ENCODE data around the gene PURA.

The PURA gene

DNA sequence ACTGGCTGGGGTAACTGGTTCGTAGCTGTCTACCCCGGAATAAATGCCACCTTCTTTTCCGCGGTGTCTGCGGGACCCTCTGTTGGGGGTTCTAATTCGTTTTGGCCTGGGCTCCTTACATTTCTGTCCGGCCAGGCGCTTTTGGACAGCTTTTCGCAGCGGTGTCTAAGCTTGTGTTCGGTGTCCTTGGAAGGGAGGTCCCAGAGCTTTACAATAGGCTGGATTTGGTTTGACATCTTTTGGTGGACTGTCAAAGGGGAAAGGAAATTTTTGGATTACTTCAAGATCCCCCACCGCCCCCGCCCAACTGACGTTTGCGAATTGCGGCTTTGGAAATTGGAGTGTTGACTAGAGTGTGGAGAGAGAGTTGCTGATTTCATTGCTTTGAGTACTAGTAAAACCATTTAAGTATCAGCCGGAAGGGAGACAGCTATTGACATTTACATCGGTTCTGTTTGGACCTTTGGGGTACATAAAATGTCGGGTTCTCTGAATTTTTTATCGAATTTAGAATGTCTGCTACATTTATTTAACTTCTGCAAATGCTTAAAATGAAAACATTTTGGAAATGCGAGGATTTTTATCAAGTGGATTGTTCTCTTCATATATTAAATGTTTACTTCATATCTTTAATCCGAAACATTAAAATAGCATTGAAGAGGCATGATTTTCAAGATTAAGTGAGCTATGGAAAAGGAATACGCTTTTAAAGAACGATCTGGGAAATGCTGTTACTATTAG, 4.7 kb upstream of the PURA start:
- DNase-seq = peak; percentile 79

- peak; percentile 38 for DNase-seq
Observed at GRCh38 chr5:140109759-140110645, 3.9 kb upstream of the PURA start.

- DNase-seq = peak; percentile 31
Observed at GRCh38 chr5:140110646-140110957, 3.3 kb upstream of the PURA start.

GRCh38 chr5:140111011-140111858, 2.7 kb upstream of the PURA start:
- DNase-seq = peak; percentile 31

- peak; percentile 35 for DNase-seq
Observed at GRCh38 chr5:140111859-140112551, 1.9 kb upstream of the PURA start.

DNA sequence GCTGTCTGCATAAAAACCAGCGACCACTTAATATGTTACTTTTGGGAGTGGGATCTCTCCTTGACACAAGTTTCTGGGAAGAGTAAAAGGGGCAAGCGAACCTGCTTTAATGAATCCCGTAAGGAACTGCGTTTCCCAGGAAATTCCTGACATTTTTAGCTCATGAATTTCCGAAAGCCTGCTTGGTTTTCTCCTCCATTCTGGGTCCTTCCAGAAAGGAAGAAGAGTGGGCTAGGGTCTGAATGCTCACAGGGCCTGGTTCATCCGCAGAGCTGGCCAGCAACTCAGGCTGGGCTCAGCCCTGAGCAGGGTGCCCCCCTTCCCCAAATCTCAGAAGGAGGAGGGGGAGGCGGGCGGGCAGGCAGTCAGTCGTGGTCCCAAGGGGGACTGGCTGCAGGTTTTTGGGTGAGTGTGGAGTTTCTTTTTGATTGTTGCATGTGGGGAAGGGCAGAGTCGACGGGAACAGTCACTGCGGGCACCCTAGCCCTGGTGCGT, 1.2 kb upstream of the PURA start:
- peak; percentile 16 for DNase-seq

GRCh38 chr5:140113180-140113698, 670 bp upstream of the PURA start:
- DNase-seq = peak; percentile 66

GRCh38 chr5:140114341-140115185, 654 bp downstream of the PURA start:
- peak; percentile 93 for DNase-seq

DNA sequence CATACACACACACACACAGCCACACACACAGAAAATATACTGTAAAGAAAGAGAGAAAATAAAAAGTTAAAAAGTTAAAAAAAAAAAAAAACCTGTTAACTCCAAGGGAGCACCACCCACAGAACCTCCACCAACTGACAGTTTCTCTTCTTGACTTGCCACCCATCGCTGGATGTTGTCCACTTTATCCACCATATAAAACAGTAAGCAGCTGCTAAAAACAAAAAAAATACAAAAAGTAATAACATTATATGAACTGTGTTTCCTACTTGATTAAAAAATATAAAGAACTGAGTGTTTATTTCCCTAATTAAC, 1.2 kb downstream of the PURA start:
- no peak for DNase-seq

- no peak for DNase-seq
Observed at GRCh38 chr5:140116716-140117115, 2.8 kb downstream of the PURA start.

DNA sequence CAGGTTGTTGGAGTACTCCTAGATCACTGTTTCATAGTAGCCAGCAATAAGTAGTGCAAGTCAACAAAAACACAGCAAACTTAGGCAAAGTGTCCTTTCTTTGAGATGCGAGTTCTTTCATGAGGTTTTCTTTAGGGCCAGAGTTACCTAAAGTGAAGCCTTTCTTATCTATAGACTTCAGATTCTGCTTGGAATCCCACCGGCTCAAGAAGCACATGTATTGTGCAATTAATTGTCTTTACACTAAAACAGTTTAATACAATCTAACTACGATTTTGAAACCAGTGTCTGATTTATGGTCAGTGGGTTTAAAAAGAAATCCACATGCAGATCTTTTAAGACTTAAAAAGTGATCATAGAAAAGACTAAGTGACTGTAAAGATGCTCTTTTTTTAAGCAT, 3.6 kb downstream of the PURA start:
- no peak for DNase-seq

DNA sequence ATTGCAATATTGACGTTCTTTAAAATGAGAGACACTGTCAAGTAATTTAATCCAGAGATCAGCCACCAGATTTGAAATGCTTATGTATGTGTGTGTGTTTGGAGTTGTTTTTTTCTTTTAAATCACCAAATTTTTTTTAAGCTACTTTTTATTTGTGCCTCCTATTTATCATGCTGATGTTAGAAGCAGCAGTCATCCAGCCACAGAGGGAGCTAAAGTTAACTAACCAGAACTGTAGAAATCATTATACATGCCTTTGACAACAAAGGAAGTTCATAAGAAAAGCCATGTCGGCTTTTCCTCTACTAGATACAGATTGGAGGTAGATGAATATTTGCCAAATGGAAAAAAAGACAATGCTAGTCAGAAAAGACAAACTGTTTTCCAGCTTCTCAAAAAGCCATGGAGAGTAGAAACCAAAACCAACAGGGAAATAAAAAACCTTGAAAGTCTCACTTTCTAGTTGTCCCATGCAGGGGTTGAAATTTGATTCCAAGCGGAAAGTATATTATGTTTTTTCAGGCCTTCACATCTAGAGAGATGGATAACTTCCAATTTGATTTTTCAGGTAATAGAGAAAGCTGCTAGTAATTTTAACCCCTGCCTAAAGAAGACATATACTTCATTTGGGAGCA, 4.5 kb downstream of the PURA start:
- DNase-seq = no peak

DNA sequence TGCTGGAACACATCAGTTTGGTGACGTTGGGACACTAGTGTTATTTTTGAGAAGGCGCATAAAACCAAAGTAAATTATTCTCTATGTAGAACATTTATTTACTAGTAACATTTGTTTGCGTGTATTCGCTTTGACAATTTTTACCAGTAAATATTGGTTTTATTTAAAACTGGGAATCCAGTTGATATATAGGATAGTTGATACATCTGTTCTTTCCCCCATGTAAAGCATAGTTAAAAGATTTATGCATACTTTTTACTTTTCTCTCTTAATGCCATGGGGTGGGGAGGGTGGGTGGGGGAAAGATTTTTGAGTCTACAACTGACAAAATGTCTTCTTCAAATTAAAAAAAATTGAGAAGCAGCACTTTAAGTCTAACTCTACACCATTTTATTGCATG, 11.7 kb downstream of the PURA start, which contains the start of gene IGIP:
Gene IGIP (plus strand): TSS at position 301 of the 400 bp plus-strand sequence. CDS start 2,540 bp downstream, outside the sequence.
- no peak for DNase-seq

DNA sequence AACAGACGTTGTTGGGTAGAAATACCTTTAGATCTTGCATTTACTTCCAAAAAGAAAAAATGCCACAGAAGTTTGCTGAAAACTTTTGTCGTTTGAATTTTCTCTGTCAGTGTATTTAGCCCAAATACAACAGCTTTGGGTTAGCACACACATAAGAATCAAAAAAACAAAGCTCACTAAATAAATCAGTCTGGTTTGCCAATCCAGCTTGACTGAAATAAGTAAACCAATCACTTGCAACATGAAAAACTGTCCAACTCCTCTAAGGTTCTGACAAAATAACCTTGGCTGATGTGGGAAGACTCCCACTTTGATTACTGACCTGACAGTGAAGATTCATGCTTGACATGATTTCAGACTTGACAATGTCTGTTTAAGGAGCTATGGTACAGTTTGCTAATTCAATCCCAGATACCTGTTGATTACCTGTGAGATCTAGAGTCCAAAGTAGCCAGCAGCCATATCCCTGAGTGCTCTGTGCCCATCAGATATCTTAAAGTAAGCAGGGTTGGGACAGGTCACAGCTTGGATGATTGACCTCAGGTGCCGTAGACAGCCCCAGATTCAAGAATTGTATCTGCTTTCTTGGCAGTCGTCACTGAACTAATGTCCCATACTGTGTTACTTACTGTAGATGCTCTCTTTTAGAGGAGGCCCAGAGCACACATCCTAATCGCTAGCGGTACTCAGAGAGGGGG, 12.6 kb downstream of the PURA start:
- DNase-seq = no peak

GRCh38 chr5:140128376-140128775, 14.5 kb downstream of the PURA start:
- no peak for DNase-seq

GRCh38 chr5:140130949-140131733, 17.2 kb downstream of the PURA start:
- DNase-seq = no peak

DNA sequence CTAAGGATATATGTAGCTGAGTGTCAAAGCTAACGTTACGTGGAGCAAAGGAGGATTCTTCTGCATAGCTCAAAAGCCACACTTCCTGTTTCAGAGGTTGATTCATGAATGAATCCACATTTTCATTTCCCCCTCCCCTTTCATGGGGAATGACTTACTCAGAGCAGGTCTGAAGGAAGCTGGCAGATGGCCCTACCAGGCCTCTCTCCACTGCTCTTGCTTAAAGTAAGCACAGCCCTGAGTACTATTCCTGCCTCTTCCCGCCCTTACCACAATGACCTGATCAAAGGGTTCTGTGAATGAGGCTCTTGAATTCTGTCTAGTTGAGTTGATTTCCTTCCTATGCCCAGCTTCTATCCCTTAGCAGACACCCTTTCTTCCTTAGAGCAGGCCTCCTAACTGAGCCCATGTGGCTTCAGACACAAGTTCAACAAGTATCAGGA, 18.1 kb downstream of the PURA start:
- no peak for DNase-seq

DNA sequence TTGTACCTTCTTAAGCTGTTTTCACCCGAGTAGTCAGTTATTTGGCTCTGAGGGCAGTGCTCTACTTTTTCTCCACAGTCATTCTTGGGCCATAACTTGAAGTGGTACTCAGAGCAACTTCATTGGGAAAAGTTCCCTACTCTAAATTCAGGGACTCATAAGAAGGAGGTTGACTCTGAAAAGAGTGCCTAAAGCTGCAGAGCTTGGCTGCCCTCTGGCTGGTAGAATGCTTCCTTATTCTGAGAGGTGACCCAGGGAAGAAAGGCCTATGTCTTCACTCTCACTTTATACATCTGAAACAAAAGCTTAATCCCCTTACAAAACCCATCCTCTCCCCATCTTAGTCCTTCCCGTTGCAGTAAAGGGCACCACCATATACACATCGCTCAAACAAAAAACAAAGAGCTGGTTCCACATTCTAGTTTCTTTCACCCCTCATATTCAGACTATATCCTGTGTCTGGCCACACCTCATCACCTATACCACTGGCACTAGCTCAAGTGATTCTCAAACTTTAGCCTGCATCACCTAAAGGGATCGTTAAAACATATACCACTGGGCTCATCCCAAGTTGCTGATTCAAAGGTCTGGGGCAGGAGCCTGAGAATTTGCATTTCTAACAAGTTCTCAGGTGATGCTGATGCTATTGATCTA, 19.7 kb downstream of the PURA start:
- no peak for DNase-seq
